ENCODE data around the gene MBNL1. TPM values are rescaled to one million over a fixed set of nuclear protein-coding genes. Genes with fewer than 3 reads are reported as not detected.

The MBNL1 gene
- total and polyA plus RNA-seq, 2 of the 4 experiments (the other 2 are of a cell fraction) = 127 to 664 TPM

GRCh38 chr3:152296382-152296781, 27.7 kb downstream of the MBNL1 start:
- Histone ChIP-seq H3K27ac (ENCODE audit: insufficient read depth, low read length) (no peak overlapping the region), H3K79me1 (ENCODE audit: low read depth in 1 of 2, low read length in 2 of 2) (peaks cover 2 to 58% of the 10 kb centered on the region in 2 experiments; a peak in 2 of 4 replicates), H4K8ac (ENCODE audit: low read depth in 2 of 2, low read length in 2 of 2) (no peak overlapping the region), H4K20me1 (ENCODE audit: insufficient read depth, low read length) (peaks cover 64% of the 10 kb centered on the region), H3K27me3 (ENCODE audit: control insufficient read depth, insufficient read depth, low read length) (no peaks in the 10 kb centered on the region), H3K4me3 (ENCODE audit: insufficient read depth, low read depth, low read length) (no peak overlapping the region), H3K23ac (ENCODE audit: low read depth, low read length) (no peak overlapping the region; the same call in 1 of the 2 replicates), H3K36me3 (ENCODE audit: control insufficient read depth, insufficient read depth, low read length) (peaks cover 3% of the 10 kb centered on the region), H2AK5ac (ENCODE audit: low read depth, low read length) (no peak overlapping the region), H4K5ac (ENCODE audit: low read depth, low read length) (no peak overlapping the region), H3K9me1 (ENCODE audit: insufficient read depth, low read length) (peaks cover 20% of the 10 kb centered on the region), H3K14ac (replicated peaks; ENCODE audit: low read depth, low read length) (no peak overlapping the region), H2BK5ac (ENCODE audit: low read depth, low read length, poor library complexity, severe bottlenecking) (no peak overlapping the region), H2AFZ (replicated peaks; ENCODE audit: low read length, poor library complexity) (no peak overlapping the region), H2BK120ac (ENCODE audit: low read depth, low read length) (no peak overlapping the region), H3K4me2 (ENCODE audit: low read depth, low read length) (no peak overlapping the region), H3K56ac (ENCODE audit: extremely low read depth, insufficient read depth, low read length) (no peak overlapping the region), H3K9me3 (ENCODE audit: control insufficient read depth, insufficient read depth, low read length) (no peaks in the 10 kb centered on the region), H3K4me1 (ENCODE audit: control insufficient read depth, insufficient read depth, low read length) (peaks cover 13% of the 10 kb centered on the region), H2BK20ac (ENCODE audit: low read depth, low read length) (no peak overlapping the region), H2AK9ac (replicated peaks; ENCODE audit: low read depth, low read length, poor library complexity) (no peak overlapping the region), H3K9ac (ENCODE audit: low read depth, low read length) (no peak overlapping the region), H3K4ac (ENCODE audit: low read depth, low read length) (no peak overlapping the region), H3K18ac (ENCODE audit: low read depth, low read length) (no peak overlapping the region), H2BK15ac (ENCODE audit: low read depth, low read length) (no peak overlapping the region), H4K91ac (ENCODE audit: insufficient read depth, low read depth, low read length) (no peak overlapping the region)
- BruUV-seq (replicated peaks) = no TSS peak
- in situ Hi-C loops (cut with MboI; ENCODE audit: low sequenced_read_pairs) = no loop called here
- POLR2A ChIA-PET (ENCODE audit: unreplicated experiment) = no interaction called here
- CTCF ChIA-PET = interaction anchor here (0.6 kb wide), 2 partner anchors 11 to 24 kb away, joined by 3 to 5 read pairs; no protein-coding TSS in a partner anchor
- no peak for ATAC-seq (ENCODE audit: low read depth)
- no peak for TF ChIP-seq MAZ (IDR thresholded peaks at IDR 0.05; ENCODE audit: borderline replicate concordance, low read depth, low read length)
- DNase-seq = no peak
- WGBS, 2 experiments (ENCODE audit: extremely low coverage in 2 of 2, insufficient read length in 1 of 2) = no CpG with 5 or more reads among the region's 3 CpGs
- intact Hi-C loops (cut with micrococcal nuclease) = no loop called here
- dilution Hi-C loops (cut with HindIII; ENCODE audit: low sequenced_read_pairs, unreplicated experiment) = no loop called here
